Erythroblast (primary cell): Measurements from ENCODE around the gene GRAMD1C.

Experiments
- GATA1 ChIP-seq: IDR thresholded peaks from 2 replicates; pipeline ENCODE4 v1.6.1; 2011; ENCODE audit warnings: low read depth, mild to moderate bottlenecking, control low read depth, low read length, moderate library complexity
- POLR2A ChIP-seq: IDR thresholded peaks from 2 replicates; pipeline ENCODE4 v1.6.1; 2011; ENCODE audit warnings: mild to moderate bottlenecking, low read length

- no peak for TF ChIP-seq POLR2A
- TF ChIP-seq GATA1, result no peak
Measured at GRCh38 chr3:113878403-113878802, 39.8 kb downstream of the GRAMD1C start.
